MM.1S (cell line): ENCODE results near the gene KLK8.

ENCODE experiments used
- CTCF ChIP-seq: fragments of 300-600 bp; sonication (generic); IDR thresholded peaks from 2 replicates; pipeline ENCODE4 v1.5.1; 2016; ENCODE audit warnings: antibody characterized with exemption, low read length, mixed read lengths
- EZH2 ChIP-seq: fragments of 300-600 bp; sonication (generic); optimal IDR thresholded peaks from 2 replicates; pipeline ENCODE3; 2017; ENCODE audit warnings: low read depth, mild to moderate bottlenecking, antibody characterized with exemption, low read length, mixed read lengths

GRCh38 chr19:51007488-51007887 is 6.1 kb upstream of the KLK8 start:
- TF ChIP-seq CTCF (no peak), EZH2 (no peak)
